NCI-H748 (cell line): ENCODE results near the gene NT5C1A.

Experiments
- DNase-seq: peaks from one replicate; lab custom pipeline; 2025; ENCODE audit not compliant: unreplicated experiment; lab: John Stamatoyannopoulos, UW

NT5C1A gene

GRCh38 chr1:39639305-39640130 lies 32.4 kb downstream of the NT5C1A start, which contains the start of gene HEYL:
Gene HEYL, minus strand, starts transcription at chr1:39639643. Its CDS starts 18 bp downstream, at chr1:39639625.
- DNase-seq = peak; percentile 98

- no peak for DNase-seq
These were observed 33.0 kb downstream of the NT5C1A start for GRCh38 chr1:39638965-39639304.

DNA sequence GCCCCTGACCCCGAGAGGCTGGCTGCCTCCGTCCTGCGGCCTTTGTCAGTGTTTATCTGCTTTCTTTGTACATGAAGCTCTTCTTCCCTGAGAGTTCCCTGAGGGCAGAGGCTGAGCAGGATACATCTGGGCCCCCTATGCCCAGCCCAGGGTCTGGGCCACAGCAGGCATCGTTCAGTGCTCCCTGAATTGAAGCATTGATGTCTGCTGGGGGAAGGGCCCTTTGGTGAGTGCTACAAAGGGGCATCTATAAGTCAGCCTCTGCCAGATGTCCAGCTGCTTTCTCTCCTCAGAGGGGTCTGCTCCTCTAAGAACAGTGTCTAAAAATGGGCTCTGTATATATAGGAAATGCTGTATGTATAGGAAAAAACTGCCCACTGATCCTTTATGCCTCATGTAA lies 34.5 kb downstream of the NT5C1A start:
- no peak for DNase-seq

- DNase-seq = no peak
These were observed 36.1 kb downstream of the NT5C1A start for GRCh38 chr1:39635871-39636210.

DNA sequence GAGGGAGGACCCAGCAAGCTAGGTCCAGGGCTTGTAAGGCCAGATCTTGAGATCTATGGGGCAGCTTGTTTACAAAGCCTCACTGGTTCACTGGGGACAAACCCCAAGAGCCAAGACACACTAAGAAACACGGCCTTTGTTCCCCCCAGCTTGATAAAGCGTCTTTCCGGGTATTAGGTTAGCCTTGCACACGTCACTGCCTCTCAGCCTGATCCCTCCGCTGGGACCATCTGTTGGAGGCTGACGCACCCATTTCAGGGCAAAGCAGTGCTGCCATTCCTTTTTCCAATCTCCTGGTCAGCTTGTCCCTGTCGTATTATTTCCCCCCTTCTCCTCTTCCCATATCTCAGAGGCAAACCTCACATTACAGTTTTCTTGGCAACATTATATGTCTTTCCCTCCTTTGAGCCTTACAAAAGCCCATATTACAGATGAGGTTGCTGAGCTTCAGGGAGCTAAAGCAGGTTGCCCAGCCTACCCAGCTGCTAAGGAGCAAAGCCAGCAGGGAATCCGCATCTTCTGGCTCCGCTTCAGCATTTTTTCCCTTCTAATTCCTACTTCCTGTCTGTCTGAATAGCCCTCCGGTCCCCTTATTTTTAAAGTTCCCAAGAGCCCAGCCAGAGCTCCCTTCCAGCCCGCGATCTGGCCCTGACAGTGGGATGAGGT lies 36.6 kb downstream of the NT5C1A start:
- no peak for DNase-seq

GRCh38 chr1:39633422-39633821 lies 38.5 kb downstream of the NT5C1A start:
- DNase-seq = no peak

- peak; percentile 93 for DNase-seq
These were observed 39.1 kb downstream of the NT5C1A start for GRCh38 chr1:39632682-39633417.

GRCh38 chr1:39632323-39632681 lies 39.6 kb downstream of the NT5C1A start:
- peak; percentile 69 for DNase-seq

DNA sequence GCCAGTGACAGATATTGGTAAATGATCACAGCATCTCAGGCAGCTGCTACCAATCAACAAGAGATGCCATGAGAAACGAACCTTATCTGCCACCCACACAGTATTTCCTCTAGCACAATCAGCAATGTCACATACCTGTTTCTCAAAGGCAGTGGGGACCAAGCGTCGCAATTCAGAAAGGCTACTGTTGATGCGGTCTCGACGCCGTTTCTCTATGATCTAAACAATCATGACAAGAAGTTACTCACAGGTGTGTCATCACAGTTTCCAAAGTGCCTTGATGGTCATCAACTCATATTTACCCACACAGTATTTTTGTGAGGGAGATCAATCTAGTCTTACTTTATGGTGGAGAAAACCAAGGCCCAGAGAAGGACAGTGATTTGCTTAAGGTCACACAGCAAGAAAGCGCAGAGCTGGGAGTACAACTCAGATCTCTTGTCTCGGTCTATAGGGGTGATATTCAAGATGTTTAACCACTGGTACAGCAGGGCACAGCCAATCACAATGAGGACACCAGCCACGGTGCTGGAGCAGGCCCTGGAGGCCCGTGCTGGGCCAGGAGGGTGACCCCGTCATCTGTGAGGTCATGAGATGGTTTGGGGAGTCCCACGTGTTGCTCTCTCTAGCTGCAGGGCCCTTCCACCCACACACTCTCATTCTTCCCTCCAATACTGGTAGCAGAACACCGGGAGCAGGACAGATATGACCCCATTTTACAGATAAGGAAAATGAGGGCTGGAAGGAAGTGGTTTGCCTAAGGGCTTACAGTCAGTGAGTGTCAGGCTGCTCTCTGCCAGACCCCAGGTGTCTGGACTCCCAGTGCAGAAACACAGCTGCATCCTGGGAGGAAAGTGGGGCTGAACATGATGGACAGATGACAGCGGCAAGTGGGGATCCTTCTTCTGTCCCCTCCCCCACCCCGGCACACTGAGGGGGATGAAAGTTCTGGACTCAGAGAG lies 40.3 kb downstream of the NT5C1A start:
- no peak for DNase-seq

GRCh38 chr1:39628807-39629350 lies 43.0 kb downstream of the NT5C1A start:
- DNase-seq = no peak

DNA sequence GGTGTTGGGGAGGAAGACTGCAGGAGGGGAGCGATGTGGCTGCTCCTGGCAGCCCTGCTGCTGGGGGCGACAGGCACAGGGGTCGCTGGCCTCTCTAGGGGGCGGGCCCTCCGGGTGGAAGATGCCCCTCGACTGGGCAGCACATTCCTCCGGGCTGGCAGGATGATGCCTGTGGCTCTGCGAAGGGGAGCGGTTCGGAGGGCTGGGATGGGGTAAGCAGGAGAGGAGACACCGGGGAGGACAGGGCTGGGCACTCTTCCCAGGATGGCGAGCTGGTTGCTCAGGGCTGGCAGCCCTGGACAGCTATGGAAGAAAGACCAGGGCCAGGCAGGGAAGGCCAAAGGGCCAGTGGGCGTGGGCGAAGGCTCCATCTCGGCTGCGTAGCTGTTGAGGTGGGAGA lies 45.3 kb downstream of the NT5C1A start:
- no peak for DNase-seq

DNA sequence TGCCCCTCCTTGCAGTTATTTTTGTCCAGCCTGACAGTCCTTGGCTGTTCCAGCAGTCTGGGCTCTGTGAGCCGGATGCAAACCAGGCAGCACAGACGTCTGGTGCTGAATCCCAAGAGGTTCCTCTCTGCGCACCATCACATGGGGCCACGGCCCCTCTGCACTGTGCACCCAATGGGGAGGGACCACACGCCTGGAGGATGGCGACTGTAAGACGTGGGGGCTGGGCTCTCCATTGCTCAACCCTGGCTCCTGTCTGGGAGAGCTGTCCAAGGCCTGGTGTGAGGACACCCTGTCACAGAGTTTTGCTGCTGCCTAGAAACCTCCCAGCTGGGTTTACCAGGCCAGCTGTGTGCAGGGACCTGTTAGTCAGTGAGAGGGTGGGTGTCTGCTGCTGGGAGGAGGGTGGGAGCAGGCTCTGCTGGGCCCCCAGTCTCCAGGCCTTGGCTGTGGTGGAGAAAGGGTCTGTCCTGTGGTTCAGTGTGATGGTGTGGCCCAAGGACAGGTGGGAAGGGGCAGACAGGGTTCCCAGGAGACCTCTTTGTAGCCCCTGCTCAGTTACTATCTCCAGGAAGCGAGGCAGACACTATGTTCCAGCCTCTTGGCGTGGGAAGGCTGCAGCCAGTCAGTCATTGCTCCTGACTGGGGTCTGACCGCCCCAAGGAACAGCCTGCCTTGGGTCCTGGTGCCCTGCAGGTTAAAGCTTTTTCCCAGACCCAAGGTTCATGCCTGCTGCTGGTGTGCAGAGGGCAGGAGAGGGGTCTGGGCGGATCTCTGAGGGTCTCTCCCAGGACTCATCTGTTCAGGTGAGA lies 46.2 kb downstream of the NT5C1A start:
- no peak for DNase-seq

GRCh38 chr1:39625009-39625408 lies 46.9 kb downstream of the NT5C1A start:
- no peak for DNase-seq

DNA sequence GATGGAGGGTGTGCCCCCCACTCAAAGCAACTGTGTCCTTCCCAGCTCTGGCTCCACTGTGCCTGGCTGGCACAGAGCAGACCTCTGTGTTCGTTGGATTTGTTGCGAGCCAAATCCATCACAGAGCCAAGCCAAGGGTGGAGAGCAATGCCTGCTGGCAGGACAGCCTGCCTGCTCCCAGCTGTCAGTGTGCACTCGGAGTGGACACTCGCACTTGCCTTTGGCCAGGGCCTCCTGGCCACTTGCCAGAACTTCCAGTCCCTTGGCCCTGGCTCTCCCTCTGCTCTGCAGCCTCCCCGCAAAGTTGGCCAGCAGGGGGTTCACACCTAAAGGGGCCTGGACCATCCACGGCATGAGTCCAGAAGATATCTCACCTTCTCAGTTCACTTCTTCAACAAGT lies 48.9 kb downstream of the NT5C1A start:
- no peak for DNase-seq

DNA sequence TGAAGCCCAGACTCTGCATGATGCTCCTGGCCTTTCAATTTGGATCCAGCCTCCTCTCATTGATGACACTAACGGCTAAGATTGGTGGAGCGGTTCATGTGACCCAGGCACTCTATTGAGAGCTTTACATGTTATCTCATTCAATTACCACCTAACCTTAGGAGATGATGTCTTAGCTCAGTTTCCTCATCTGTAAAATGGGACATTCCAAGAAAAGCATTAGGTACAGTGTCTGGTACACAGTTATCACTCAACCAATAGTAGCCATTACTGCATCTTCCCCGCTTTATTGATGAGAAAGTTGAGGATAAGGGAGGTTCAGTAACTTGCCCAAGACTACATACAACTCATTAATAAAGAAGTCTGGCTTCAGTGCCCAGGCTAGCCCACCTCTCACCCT lies 49.5 kb downstream of the NT5C1A start:
- no peak for DNase-seq

DNA sequence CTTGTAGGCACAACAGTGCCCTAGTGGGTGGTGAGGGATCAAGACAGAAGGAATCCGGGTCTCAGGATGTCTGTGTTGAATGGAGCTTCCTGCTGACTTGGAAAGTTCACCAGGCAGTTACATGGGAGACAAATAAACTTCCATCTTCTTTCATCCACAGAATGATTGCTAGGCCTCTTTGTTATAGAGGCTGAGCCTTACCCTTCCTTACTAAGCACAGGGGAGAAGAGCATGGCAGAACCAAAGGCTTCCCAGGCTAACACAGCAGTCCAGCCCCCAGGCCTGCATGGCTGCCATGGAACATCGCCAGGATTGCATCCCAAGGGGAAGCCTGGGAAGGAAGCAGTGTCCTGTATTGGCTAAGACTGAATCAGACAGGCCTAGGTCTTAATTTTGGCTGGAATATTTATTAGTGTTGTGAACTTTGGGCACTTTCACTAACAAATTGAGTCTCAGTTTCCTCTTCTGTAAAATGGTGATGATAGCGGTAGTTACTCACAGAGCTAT lies 51.2 kb downstream of the NT5C1A start:
- no peak for DNase-seq

GRCh38 chr1:39617488-39618049 lies 54.3 kb downstream of the NT5C1A start:
- DNase-seq = no peak

DNA sequence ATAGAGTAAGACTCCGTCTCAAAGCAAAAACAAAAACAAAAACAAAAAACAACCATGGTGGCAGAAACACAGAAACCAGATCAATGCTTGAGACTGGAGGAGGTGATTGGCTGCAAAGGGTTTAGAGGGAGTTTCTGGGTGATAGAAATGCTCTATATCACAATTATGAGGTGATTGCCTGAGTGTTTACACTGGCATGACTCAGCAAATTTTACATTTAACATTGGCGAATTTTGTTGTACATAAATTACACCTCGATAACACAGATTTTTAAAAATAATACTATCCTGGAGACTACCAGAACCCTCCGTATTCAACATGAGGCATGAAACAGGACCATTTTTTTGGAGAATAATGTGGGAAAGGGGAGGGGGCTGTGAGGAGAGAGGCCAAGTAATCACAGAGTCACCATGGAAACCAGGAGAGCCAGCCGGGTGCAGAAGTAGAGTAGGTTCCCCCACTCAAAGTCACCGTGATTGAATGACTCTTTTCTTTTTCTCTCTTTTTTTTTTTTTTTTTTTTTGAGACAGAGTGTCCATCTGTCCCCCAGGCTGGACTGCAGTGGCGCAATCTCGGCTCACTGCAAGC lies 56.7 kb downstream of the NT5C1A start:
- peak; percentile 90 for DNase-seq

- no peak for DNase-seq
These were observed 57.4 kb downstream of the NT5C1A start for GRCh38 chr1:39614488-39614887.
